Type B pancreatic cell (in vitro differentiated cells): ENCODE data around the gene GAL3ST2. TPM values are rescaled to one million over a fixed set of nuclear protein-coding genes. Genes with fewer than 3 reads are reported as not detected.
"Not testable (repeated sequence)": the region's sequence is repeated elsewhere in the genome, so short reads cannot be mapped to it uniquely, and the experiment has no call there.

Source experiments
- DNase-seq: peaks from one replicate; pipeline ENCODE4 v3.0.0; 2021; ENCODE audit warnings: mixed read lengths; ENCODE audit not compliant: unreplicated experiment; ENCODE audit errors: extremely low spot score
- H3K27ac Mint-ChIP-seq: 2 replicates; pipeline ENCODE4 v1.8.0; 2021; ENCODE audit warnings: mild to moderate bottlenecking, mixed read lengths
- H3K27me3 Mint-ChIP-seq: 2 replicates; pipeline ENCODE4 v1.8.0; 2021; ENCODE audit warnings: mixed read lengths
- H3K36me3 Mint-ChIP-seq: 2 replicates; pipeline ENCODE4 v1.8.0; 2021; ENCODE audit warnings: mixed read lengths
- H3K4me1 Mint-ChIP-seq: one replicate; pipeline ENCODE4 v1.8.0; 2021; ENCODE audit warnings: mixed read lengths; ENCODE audit not compliant: unreplicated experiment
- H3K4me3 Mint-ChIP-seq: 2 replicates; pipeline ENCODE4 v1.8.0; 2021; ENCODE audit warnings: mild to moderate bottlenecking, mixed read lengths
- H3K9me3 Mint-ChIP-seq: 2 replicates; pipeline ENCODE4 v1.8.0; 2021; ENCODE audit warnings: mixed read lengths
- total RNA-seq: library from RNA; stranded (reverse); gene quantifications from 2 replicates; pipeline ENCODE4 v1.2.1, GENCODE V29; 2021; ENCODE audit warnings: low replicate concordance
- TF ChIP-seq, protein P1 (sequence below): fragments of 200-600 bp; sonication (generic); conservative IDR thresholded peaks from 2 replicates; pipeline ENCODE4 v1.5.0; 2021; ENCODE audit warnings: antibody characterized with exemption, mild to moderate bottlenecking

GAL3ST2 gene
- total RNA-seq, 1 donor from 2014 or later: 0.29 TPM

GRCh38 chr2:241753493-241753892 is 23.1 kb upstream of the GAL3ST2 start:
- Mint-ChIP-seq H3K36me3 (peaks cover 3% of the 10 kb centered on the region), H3K9me3 (no peaks in the 10 kb centered on the region), H3K27ac (no peak overlapping the region), H3K4me3 (no peak overlapping the region), H3K27me3 (no peaks in the 10 kb centered on the region), H3K4me1 (no peaks in the 10 kb centered on the region)
- TF ChIP-seq, protein P1, sequence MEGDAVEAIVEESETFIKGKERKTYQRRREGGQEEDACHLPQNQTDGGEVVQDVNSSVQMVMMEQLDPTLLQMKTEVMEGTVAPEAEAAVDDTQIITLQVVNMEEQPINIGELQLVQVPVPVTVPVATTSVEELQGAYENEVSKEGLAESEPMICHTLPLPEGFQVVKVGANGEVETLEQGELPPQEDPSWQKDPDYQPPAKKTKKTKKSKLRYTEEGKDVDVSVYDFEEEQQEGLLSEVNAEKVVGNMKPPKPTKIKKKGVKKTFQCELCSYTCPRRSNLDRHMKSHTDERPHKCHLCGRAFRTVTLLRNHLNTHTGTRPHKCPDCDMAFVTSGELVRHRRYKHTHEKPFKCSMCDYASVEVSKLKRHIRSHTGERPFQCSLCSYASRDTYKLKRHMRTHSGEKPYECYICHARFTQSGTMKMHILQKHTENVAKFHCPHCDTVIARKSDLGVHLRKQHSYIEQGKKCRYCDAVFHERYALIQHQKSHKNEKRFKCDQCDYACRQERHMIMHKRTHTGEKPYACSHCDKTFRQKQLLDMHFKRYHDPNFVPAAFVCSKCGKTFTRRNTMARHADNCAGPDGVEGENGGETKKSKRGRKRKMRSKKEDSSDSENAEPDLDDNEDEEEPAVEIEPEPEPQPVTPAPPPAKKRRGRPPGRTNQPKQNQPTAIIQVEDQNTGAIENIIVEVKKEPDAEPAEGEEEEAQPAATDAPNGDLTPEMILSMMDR: no peak
- DNase-seq: no peak

DNA sequence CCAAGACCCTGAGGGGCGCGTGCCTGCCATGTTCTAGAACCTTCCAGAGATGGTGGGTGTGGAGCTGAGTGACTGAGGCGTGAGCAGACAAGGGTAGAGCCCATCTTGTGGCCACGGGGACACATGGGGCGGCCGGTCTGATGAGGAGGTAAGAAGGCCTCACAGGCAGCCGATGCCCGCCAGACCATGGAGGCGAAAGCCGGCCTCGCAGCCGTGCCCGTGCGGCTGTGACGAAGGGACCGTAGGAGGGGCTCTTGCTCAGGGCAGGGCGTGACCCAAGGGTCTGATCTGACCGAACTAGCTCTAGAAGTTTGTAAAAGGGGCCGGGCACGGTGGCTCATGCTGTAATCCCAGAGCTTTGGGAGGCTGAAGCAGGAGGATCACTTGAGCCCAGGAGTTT is 22.6 kb upstream of the GAL3ST2 start:
- H3K4me3 Mint-ChIP-seq: no peak overlapping the region
- DNase-seq: no peak

GRCh38 chr2:241755166-241755565 is 21.5 kb upstream of the GAL3ST2 start:
- DNase-seq: no peak
- Mint-ChIP-seq H3K27ac (no peak overlapping the region), H3K36me3 (peaks cover 7% of the 10 kb centered on the region), H3K9me3 (no peaks in the 10 kb centered on the region), H3K27me3 (no peaks in the 10 kb centered on the region), H3K4me3 (no peak overlapping the region), H3K4me1 (peaks cover 11% of the 10 kb centered on the region)
- TF ChIP-seq, protein P1: no peak

More for the DNA sequence above, 22.6 kb upstream of the GAL3ST2 start:
- no peaks in the 10 kb centered on the region for H3K9me3 Mint-ChIP-seq
- TF ChIP-seq, protein P1: no peak
- H3K27me3 Mint-ChIP-seq: no peaks in the 10 kb centered on the region
- peaks cover 3% of the 10 kb centered on the region for H3K36me3 Mint-ChIP-seq
- no peak overlapping the region for H3K27ac Mint-ChIP-seq
- H3K4me1 Mint-ChIP-seq: peaks cover 3% of the 10 kb centered on the region

GRCh38 chr2:241755777-241756176 is 20.8 kb upstream of the GAL3ST2 start:
- Mint-ChIP-seq H3K27me3 (no peaks in the 10 kb centered on the region), H3K36me3 (peaks cover 9% of the 10 kb centered on the region), H3K4me1 (peaks cover 11% of the 10 kb centered on the region), H3K4me3 (no peak overlapping the region), H3K27ac (no peak overlapping the region), H3K9me3 (no peaks in the 10 kb centered on the region)
- DNase-seq: no peak
- TF ChIP-seq, protein P1: no peak

- TF ChIP-seq, protein P1: no peak
Measured at GRCh38 chr2:241759067-241759807, 17.4 kb upstream of the GAL3ST2 start.

DNA sequence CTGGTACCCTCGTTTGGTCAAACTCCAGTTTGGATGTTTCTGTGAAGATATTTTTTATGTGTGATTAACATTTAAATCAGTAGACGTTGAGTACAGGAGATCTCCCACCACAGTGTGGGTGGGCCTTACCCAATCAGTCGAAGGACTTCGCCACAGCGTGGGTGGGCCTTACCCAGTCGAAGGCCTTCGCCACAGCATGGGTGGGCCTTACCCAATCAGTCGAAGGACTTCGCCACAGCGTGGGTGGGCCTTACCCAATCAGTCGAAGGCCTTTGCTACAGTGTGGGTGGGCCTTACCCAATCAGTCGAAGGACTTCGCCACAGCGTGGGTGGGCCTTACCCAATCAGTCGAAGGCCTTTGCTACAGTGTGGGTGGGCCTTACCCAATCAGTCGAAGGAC is 16.7 kb upstream of the GAL3ST2 start:
- H3K27ac Mint-ChIP-seq: peak overlapping the region; percentile 86
- DNase-seq, H3K9me3 Mint-ChIP-seq, H3K27me3 Mint-ChIP-seq, H3K4me3 Mint-ChIP-seq: not testable (repeated sequence)
- H3K36me3 Mint-ChIP-seq: peaks cover 17% of the 10 kb centered on the region
- H3K4me1 Mint-ChIP-seq: peaks cover 29% of the 10 kb centered on the region

More at GRCh38 chr2:241759067-241759807, 17.4 kb upstream of the GAL3ST2 start:
- Mint-ChIP-seq H3K27me3 (no peaks in the 10 kb centered on the region), H3K4me3 (peak overlapping the region; percentile 29), H3K9me3 (no peaks in the 10 kb centered on the region), H3K36me3 (peaks cover 17% of the 10 kb centered on the region), H3K4me1 (peaks cover 24% of the 10 kb centered on the region), H3K27ac (peak overlapping the region; percentile 86)
- DNase-seq: no peak
